ENCODE data around the gene KIRREL3.
A peak's percentile ranks its signal among the peaks of the same experiment; 100 is the strongest.

The KIRREL3 gene

GRCh38 chr11:126736682-126737572, 263.6 kb downstream of the KIRREL3 start:
- no peak for TF ChIP-seq CTCF (conservative IDR thresholded peaks at IDR 0.05; ENCODE audit: low read depth, low read length)
- H3K79me2 ChIP-seq (ENCODE audit: insufficient read depth, low read depth), result no peaks in the 10 kb centered on the region
- H3K4me2 ChIP-seq, result no peak overlapping the region
- no peak overlapping the region for H3K27ac ChIP-seq
- no peaks in the 10 kb centered on the region for H3K36me3 ChIP-seq (ENCODE audit: insufficient read depth)
- no peak overlapping the region for H3K9ac ChIP-seq
- H3K27me3 ChIP-seq (ENCODE audit: insufficient read depth, low read depth), result no peaks in the 10 kb centered on the region
- no peak overlapping the region for H2AFZ ChIP-seq (ENCODE audit: low read depth)
- H3K4me3 ChIP-seq (IDR thresholded peaks at IDR 0.05; ENCODE audit: insufficient read depth, low read depth, low read length), result no peak overlapping the region
- H4K20me1 ChIP-seq (ENCODE audit: insufficient read depth), result no peaks in the 10 kb centered on the region
- H3K4me1 ChIP-seq (ENCODE audit: low read depth, poor library complexity, severe bottlenecking), result peaks cover 86% of the 10 kb centered on the region

- Histone ChIP-seq H3K27me3 (ENCODE audit: insufficient read depth, low read depth) (no peaks in the 10 kb centered on the region), H3K79me2 (ENCODE audit: insufficient read depth, low read depth) (no peaks in the 10 kb centered on the region), H4K20me1 (ENCODE audit: insufficient read depth) (no peaks in the 10 kb centered on the region), H3K4me1 (ENCODE audit: low read depth, poor library complexity, severe bottlenecking) (peaks cover 75% of the 10 kb centered on the region), H3K36me3 (ENCODE audit: insufficient read depth) (no peaks in the 10 kb centered on the region), H2AFZ (ENCODE audit: low read depth) (no peak overlapping the region), H3K9ac (no peak overlapping the region), H3K4me3 (IDR thresholded peaks at IDR 0.05; ENCODE audit: insufficient read depth, low read depth, low read length) (no peak overlapping the region), H3K27ac (no peak overlapping the region), H3K4me2 (peak overlapping the region; percentile 51)
- no peak for TF ChIP-seq CTCF (conservative IDR thresholded peaks at IDR 0.05; ENCODE audit: low read depth, low read length)
Measured at GRCh38 chr11:126734752-126735151, 265.8 kb downstream of the KIRREL3 start.

- no peaks in the 10 kb centered on the region for H3K27me3 ChIP-seq (ENCODE audit: insufficient read depth, low read depth)
- H3K36me3 ChIP-seq (ENCODE audit: insufficient read depth), result no peaks in the 10 kb centered on the region
- no peaks in the 10 kb centered on the region for H4K20me1 ChIP-seq (ENCODE audit: insufficient read depth)
- peak overlapping the region; percentile 61 for H3K4me2 ChIP-seq
- H3K4me1 ChIP-seq (ENCODE audit: low read depth, poor library complexity, severe bottlenecking), result peaks cover 65% of the 10 kb centered on the region
- no peaks in the 10 kb centered on the region for H3K79me2 ChIP-seq (ENCODE audit: insufficient read depth, low read depth)
- H3K27ac ChIP-seq, result no peak overlapping the region; the same call in 1 of the 2 replicates
- H3K4me3 ChIP-seq (IDR thresholded peaks at IDR 0.05; ENCODE audit: insufficient read depth, low read depth, low read length), result no peak overlapping the region
- H3K9ac ChIP-seq, result no peak overlapping the region; the same call in 1 of the 2 replicates
- H2AFZ ChIP-seq (ENCODE audit: low read depth), result no peak overlapping the region
- TF ChIP-seq CTCF (conservative IDR thresholded peaks at IDR 0.05; ENCODE audit: low read depth, low read length), result no peak
Measured at GRCh38 chr11:126733685-126734084, 266.9 kb downstream of the KIRREL3 start.

- Histone ChIP-seq H3K4me3 (IDR thresholded peaks at IDR 0.05; ENCODE audit: insufficient read depth, low read depth, low read length) (no peak overlapping the region), H3K27ac (peak overlapping the region; percentile 27; the same call in 1 of the 2 replicates), H3K79me2 (ENCODE audit: insufficient read depth, low read depth) (no peaks in the 10 kb centered on the region), H4K20me1 (ENCODE audit: insufficient read depth) (no peaks in the 10 kb centered on the region), H3K4me2 (peak overlapping the region; percentile 61), H3K4me1 (ENCODE audit: low read depth, poor library complexity, severe bottlenecking) (peaks cover 59% of the 10 kb centered on the region), H2AFZ (ENCODE audit: low read depth) (no peak overlapping the region), H3K9ac (no peak overlapping the region), H3K36me3 (ENCODE audit: insufficient read depth) (no peaks in the 10 kb centered on the region), H3K27me3 (ENCODE audit: insufficient read depth, low read depth) (no peaks in the 10 kb centered on the region)
- TF ChIP-seq CTCF (conservative IDR thresholded peaks at IDR 0.05; ENCODE audit: low read depth, low read length), result no peak
Measured at GRCh38 chr11:126732981-126733380, 267.6 kb downstream of the KIRREL3 start.
